Natural killer cell (primary cell): ENCODE results near the gene OLIG1. TPM values are rescaled to one million over a fixed set of nuclear protein-coding genes. Genes with fewer than 3 reads are reported as not detected.

Experiments
- ATAC-seq, 3 donors: fragments of 150-1000 bp in 2 of 3; fragments of 200-7000 bp in 1 of 3; cut with Tn5 transposase; 1 replicate in 1 of 3; 2 replicates in 2 of 3; pipeline ENCODE4 v1.10.0; 2021; ENCODE audit warnings: mild to moderate bottlenecking in 2 of 3, moderate library complexity in 2 of 3
- DNase-seq, 2 donors: peaks; one replicate each; pipeline versions ENCODE4 v3.0.0 to v3.0.0-alpha.2; 2013 to 2021; ENCODE audit warnings: mixed read lengths in 1 of 2
- H3K27ac ChIP-seq: one replicate; pipeline ENCODE4 v1.5.1; 2013; ENCODE audit warnings: mild to moderate bottlenecking, low read length
- H3K27me3 ChIP-seq: one replicate; pipeline ENCODE4 v1.6.1; 2013; ENCODE audit warnings: low read length; ENCODE audit not compliant: control insufficient read depth, insufficient read depth
- H3K36me3 ChIP-seq: one replicate; pipeline ENCODE4 v1.6.1; 2013; ENCODE audit warnings: low read length; ENCODE audit not compliant: control insufficient read depth, insufficient read depth
- H3K4me1 ChIP-seq: one replicate; pipeline ENCODE4 v1.6.1; 2013; ENCODE audit warnings: low read length; ENCODE audit not compliant: control insufficient read depth, insufficient read depth
- H3K4me3 ChIP-seq: one replicate; pipeline ENCODE4 v1.5.1; 2013; ENCODE audit warnings: low read length
- H3K9me3 ChIP-seq: one replicate; pipeline ENCODE4 v1.6.1; 2013; ENCODE audit warnings: low read length; ENCODE audit not compliant: control insufficient read depth, insufficient read depth
- H3K27ac Mint-ChIP-seq, 2 donors: one replicate each; pipeline ENCODE4 v1.8.0; 2022; ENCODE audit warnings: mild to moderate bottlenecking in 2 of 2, mixed read lengths in 2 of 2, moderate library complexity in 1 of 2
- H3K27me3 Mint-ChIP-seq, 2 donors: one replicate each; pipeline ENCODE4 v1.8.0; 2022; ENCODE audit warnings: low read depth in 2 of 2, mixed read lengths in 2 of 2
- H3K36me3 Mint-ChIP-seq: one replicate; pipeline ENCODE4 v1.8.0; 2022; ENCODE audit warnings: mixed read lengths
- H3K4me1 Mint-ChIP-seq, 2 donors: one replicate each; pipeline ENCODE4 v1.8.0; 2022; ENCODE audit warnings: mixed read lengths in 2 of 2
- H3K4me3 Mint-ChIP-seq: one replicate; pipeline ENCODE4 v1.8.0; 2022; ENCODE audit warnings: mild to moderate bottlenecking, moderate library complexity, mixed read lengths
- H3K9me3 Mint-ChIP-seq, 2 donors: one replicate each; pipeline ENCODE4 v1.8.0; 2022; ENCODE audit warnings: mixed read lengths in 2 of 2
- CTCF ChIP-seq: fragments of 200-600 bp; IDR thresholded peaks from one replicate; pipeline ENCODE4 v1.8.0; 2022; ENCODE audit warnings: antibody characterized with exemption
- WGBS: methylation state at CpG from one replicate; pipeline ENCODE4 v1.1.7; 2013; ENCODE audit warnings: missing lambda C conversion rate; ENCODE audit not compliant: insufficient coverage; 5-methylcytosine and 5-hydroxymethylcytosine counted together
- intact Hi-C: fragments of 100-400 bp; cut with micrococcal nuclease; formaldehyde crosslinking; loops from one replicate; pipeline ENCODE4 v1.14.2; 2022
- total RNA-seq, 4 donors: library from RNA; stranded (reverse); fragments of 120-200 nt in 1 of 4; gene quantifications; one replicate each; pipeline versions ENCODE4 v1.2.3 to v1.2.4, GENCODE V29; 2013 to 2022

Gene OLIG1
- total RNA-seq, 3 donors from 2014 or later (not counting 1 experiment from before 2014, with no cell fraction given) = 0.47 to 1.4 (median 0.48) TPM

GRCh38 chr21:33109574-33110339, 39.8 kb downstream of the OLIG1 start:
- ATAC-seq (no peak), DNase-seq (peak in 1 of 2 donors; percentile 25)
- Histone ChIP-seq H3K4me3 (no peak overlapping the region), H3K27me3 (peaks cover 22% of the 10 kb centered on the region), H3K9me3 (no peaks in the 10 kb centered on the region), H3K4me1 (peaks cover 3% of the 10 kb centered on the region), H3K36me3 (no peaks in the 10 kb centered on the region), H3K27ac (no peak overlapping the region)
- peaks cover 0 to 5% of the 10 kb centered on the region in 2 donors for H3K4me1 Mint-ChIP-seq
- no peak overlapping the region for H3K27ac Mint-ChIP-seq
- no peaks in the 10 kb centered on the region for H3K9me3 Mint-ChIP-seq
- peaks cover 59 to 87% of the 10 kb centered on the region in 2 donors for H3K27me3 Mint-ChIP-seq
- no peaks in the 10 kb centered on the region for H3K36me3 Mint-ChIP-seq
- intact Hi-C loops = no loop called here
- WGBS = 4% methylated on average over 45 of the region's 45 CpGs
- no peak overlapping the region for H3K4me3 Mint-ChIP-seq
- no peak for TF ChIP-seq CTCF

GRCh38 chr21:33110340-33110715, 40.4 kb downstream of the OLIG1 start:
- Mint-ChIP-seq H3K4me3 (no peak overlapping the region), H3K27ac (no peak overlapping the region), H3K36me3 (no peaks in the 10 kb centered on the region), H3K4me1 (peaks cover 0 to 5% of the 10 kb centered on the region in 2 donors), H3K9me3 (no peaks in the 10 kb centered on the region), H3K27me3 (peaks cover 55 to 81% of the 10 kb centered on the region in 2 donors)
- WGBS = 59% methylated on average over 9 of the region's 9 CpGs
- Histone ChIP-seq H3K36me3 (no peaks in the 10 kb centered on the region), H3K27me3 (peaks cover 22% of the 10 kb centered on the region), H3K9me3 (no peaks in the 10 kb centered on the region), H3K4me1 (peaks cover 3% of the 10 kb centered on the region), H3K27ac (no peak overlapping the region), H3K4me3 (no peak overlapping the region)
- intact Hi-C loops = no loop called here
- DNase-seq (no peak), ATAC-seq (no peak)
- no peak for TF ChIP-seq CTCF

GRCh38 chr21:33111577-33111976, 41.6 kb downstream of the OLIG1 start:
- Mint-ChIP-seq H3K4me1 (peaks cover 0 to 11% of the 10 kb centered on the region in 2 donors), H3K27ac (no peak overlapping the region), H3K36me3 (no peaks in the 10 kb centered on the region), H3K4me3 (no peak overlapping the region), H3K9me3 (no peaks in the 10 kb centered on the region), H3K27me3 (peaks cover 54 to 76% of the 10 kb centered on the region in 2 donors)
- Histone ChIP-seq H3K36me3 (no peaks in the 10 kb centered on the region), H3K4me3 (no peak overlapping the region), H3K9me3 (no peaks in the 10 kb centered on the region), H3K27me3 (peaks cover 22% of the 10 kb centered on the region), H3K4me1 (peaks cover 7% of the 10 kb centered on the region), H3K27ac (no peak overlapping the region)
- no peak for TF ChIP-seq CTCF
- DNase-seq (no peak), ATAC-seq (no peak)
- WGBS = 91% methylated on average over 6 of the region's 6 CpGs
- intact Hi-C loops = no loop called here

- no peak for TF ChIP-seq CTCF
- ATAC-seq (no peak), DNase-seq (no peak)
- Histone ChIP-seq H3K27me3 (peaks cover 22% of the 10 kb centered on the region), H3K9me3 (no peaks in the 10 kb centered on the region), H3K27ac (no peak overlapping the region), H3K36me3 (no peaks in the 10 kb centered on the region), H3K4me3 (no peak overlapping the region), H3K4me1 (peaks cover 7% of the 10 kb centered on the region)
- no peak overlapping the region for H3K4me3 Mint-ChIP-seq
- peaks cover 0 to 13% of the 10 kb centered on the region in 2 donors for H3K4me1 Mint-ChIP-seq
- peaks cover 55 to 78% of the 10 kb centered on the region in 2 donors for H3K27me3 Mint-ChIP-seq
- H3K9me3 Mint-ChIP-seq = no peaks in the 10 kb centered on the region
- H3K27ac Mint-ChIP-seq = no peak overlapping the region
- intact Hi-C loops = no loop called here
- no peaks in the 10 kb centered on the region for H3K36me3 Mint-ChIP-seq
- WGBS = 79% methylated on average over 3 of the region's 5 CpGs
These were observed 42.2 kb downstream of the OLIG1 start for GRCh38 chr21:33112151-33112550.
